NCI-H446 treated with DMSO at 0.1 percent for 48 hours (cell line): ENCODE measurements around the gene ZNF580.
A peak's percentile ranks its signal among the peaks of the same experiment; 100 is the strongest.

ENCODE experiments used
- DNase-seq: peaks from one replicate; lab custom pipeline; 2025; lab: John Stamatoyannopoulos, UW

The ZNF580 gene, protein sequence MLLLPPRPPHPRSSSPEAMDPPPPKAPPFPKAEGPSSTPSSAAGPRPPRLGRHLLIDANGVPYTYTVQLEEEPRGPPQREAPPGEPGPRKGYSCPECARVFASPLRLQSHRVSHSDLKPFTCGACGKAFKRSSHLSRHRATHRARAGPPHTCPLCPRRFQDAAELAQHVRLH

DNA sequence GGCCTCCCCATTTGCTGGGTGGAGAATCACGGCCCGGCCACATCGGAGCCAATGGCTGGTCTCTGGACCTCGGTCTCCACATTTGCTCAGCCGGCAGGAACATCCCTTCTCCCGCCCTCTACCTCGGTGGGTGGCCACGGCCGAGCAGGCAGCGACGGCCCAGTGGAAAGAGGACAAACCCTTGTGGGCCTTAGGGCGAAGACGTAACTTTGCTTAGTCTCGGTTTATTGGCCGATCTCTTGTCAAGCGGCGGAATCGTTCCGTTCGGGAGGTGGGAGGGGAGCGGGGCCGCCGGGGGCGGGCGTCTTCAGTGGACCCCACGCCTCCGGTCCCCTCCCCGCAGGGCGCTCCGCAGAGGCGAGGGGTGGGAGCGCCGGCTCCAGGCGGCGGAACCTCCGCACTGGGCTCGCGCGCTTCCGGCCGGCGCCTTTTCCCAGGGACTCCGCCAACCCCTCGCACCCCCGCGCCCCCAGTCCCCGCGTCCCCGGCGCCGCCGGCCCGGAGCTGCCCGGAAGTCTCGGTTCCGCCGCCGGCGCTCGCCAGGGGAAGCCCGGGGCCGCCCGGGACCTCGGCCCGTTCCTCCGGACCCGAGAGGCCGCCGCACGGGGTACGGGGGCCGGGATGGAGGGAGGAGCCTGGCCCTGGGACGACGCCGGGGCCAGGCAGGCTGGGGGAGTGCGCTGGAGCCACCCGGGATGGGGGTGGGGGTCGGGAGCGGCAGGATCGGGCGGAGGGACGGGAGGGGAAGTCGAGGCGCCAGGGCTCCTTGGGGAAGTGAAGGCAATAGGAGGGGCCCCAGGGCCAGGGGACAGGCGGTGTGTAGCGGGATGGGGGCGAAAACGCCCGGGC, at the start of gene ZNF580:
Gene ZNF580, plus strand, starts transcription at position 426 of the 849 bp plus-strand sequence. CDS start 1,507 bp downstream, outside the sequence.
- DNase-seq, result peak; percentile 55

DNA sequence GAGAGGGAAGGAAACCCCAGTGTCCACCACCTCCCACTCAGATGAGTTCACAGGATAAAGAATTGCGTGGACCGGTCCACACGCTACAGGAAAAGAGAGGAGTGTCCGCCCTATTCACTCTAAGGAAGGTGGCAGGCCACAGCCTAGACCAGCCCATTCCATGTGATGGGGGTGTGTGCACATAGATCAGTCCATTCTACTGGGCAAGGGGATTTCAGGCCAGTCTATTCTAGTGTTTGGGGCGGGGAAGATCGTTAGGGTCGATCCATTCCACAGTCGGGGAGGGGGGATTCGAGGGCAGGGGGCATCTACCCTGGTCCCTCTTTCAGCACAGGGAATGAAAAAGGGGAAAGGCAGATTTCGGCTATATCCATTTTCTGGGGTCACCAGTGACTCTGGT, 49.2 kb upstream of the ZNF580 start:
- DNase-seq, result no peak

DNA sequence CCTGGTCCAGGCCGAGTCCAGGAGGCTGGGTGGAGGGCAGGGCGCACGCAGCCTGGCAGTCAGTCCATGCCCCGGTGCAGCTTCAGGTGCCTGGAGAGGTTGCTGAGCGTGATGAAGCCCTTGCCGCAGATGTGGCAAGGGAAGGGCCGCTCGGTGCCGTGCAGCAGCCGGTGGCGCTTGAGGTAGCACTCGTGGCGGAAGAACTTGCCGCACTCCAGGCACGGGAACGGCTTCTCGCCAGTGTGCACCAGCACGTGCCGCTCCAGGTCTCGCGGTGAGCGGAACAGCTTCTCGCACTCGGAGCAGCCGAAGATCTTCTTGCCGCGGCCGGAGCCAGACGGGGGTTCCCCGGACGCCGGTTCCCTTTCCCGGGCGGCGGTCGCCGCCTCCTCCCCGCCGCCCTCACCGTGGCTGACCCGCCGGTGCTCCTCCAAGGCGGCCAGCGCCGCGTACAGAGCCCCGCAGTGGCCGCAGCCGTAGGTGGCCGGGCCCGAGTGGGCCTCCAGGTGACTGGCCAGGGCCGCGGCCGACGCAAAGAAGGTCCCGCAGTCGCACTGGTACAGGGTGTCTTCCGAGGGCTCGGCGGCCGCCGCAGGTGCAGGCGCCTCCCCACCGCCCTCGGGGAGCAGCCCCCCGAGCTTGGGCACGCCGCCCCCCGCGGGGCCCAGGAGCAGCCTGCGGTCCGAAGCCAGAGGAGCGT, 48.3 kb upstream of the ZNF580 start:
- DNase-seq, result no peak

DNA sequence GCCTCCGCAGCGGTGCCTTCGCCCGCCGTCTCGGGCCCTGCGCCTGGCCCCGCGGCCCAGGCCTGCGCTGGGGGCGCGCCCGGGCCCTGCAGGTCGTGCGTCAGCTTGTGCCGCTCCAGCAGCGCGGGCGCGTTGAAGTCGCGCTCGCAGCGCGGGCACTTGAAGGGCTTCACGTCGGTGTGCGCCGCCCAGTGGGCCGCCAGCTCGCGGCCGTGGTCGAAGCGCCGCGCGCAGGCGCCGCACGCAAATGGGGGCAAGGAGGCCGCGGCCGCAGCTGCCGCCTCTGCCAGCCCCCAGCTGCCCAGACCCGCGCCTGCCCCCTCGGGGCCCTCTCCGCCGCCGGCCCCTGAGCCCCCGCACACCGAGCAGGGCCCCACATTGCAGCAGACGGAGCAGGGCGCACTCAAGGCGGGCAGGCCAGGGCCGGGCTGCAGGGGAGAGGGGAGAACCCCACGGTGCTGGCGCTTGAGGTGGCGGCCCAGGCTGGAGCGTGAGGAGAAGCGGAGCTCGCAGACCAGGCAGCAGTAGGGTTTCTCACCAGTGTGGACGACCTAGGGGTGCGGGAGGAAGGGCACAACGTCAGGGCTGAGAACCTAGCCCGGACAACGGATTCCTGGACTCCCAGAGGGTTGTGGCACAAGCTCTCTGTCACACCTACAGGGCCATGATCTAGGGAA, 47.6 kb upstream of the ZNF580 start:
- DNase-seq, result no peak

DNA sequence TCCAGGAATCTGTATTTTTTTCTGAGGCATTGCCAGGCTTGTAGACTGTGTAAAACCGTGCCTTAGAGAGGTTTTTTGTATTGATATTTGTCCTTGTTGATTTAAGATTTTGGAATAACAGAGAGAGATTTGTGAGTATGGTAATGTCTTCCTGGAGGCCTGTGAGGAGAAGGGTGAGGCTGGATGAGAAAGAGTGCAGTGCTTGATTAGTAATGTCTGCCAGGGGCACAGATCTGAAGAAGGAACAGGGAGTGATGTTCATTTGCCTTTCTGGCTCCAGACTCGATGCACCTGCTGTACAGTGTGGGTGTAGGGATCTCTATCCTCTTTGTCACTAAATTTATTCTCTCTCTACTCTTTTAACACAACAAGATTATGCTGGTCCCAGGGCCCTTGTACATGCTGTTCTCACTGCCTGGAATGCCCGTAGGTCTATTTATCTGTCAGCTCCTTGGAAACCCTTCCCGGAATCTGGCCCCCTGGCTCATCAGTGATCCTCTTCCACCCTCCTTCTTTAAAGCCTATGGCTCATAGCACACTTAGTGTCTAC, 45.7 kb upstream of the ZNF580 start:
- no peak for DNase-seq

DNA sequence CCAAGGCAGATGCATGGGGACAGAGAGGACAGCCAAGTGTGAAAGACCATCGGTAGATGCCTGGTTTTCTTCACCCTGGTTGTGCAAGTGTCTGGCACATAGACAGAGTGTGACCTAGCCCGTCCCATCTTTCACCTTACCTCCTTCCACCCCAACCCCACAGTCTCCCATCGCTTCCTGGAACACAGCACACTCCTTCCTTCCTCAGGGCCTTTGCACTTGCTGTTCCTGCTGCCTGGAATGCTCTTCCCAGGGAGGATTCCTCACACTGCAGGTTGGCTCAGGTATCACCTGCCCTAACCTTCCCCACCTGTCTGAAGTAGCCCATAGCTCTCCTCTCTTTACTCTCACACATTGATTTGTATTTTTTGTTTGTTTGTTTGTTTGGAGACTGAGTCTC, 44.5 kb upstream of the ZNF580 start:
- no peak for DNase-seq

DNA sequence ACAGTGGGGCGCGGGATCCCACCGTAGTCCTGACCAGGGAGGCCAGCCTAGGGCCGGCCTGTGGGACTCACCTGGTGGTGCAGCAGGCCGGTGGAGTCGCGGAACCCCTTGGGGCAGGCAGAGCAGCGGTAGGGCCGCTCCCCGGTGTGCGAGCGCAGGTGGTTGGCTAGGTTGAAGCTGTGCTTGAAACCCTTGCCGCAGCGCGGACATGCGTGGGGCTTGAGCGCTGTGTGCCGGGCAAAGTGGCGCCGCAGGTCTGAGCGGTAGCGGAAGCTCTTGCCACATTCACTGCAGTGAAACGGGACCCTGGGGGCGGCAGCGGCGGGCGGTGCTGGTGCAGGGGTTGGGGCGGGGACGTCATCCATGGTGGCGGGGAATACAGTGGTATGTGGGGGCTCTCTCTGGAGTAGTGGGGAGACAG, 43.3 kb upstream of the ZNF580 start:
- DNase-seq, result no peak

DNA sequence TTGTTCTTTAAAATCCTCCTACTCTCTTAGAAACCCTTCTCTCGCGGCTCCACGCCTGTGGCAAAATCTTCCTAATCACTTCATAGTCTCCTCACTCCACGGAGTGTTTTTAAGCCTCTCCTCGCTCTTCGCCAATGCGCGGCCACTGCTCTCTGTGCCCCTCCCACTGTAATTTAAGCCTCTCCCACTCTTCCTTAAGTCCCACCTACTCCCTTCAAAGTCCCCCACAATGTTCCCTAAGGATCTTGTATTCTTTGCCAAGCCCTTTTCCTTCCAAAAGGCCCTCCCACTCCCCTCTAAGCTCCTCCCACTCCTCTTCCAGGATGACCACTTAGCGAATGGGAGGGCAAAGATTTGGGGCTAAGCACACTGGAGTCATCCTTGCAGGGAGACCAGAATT, 42.8 kb upstream of the ZNF580 start:
- DNase-seq, result no peak

DNA sequence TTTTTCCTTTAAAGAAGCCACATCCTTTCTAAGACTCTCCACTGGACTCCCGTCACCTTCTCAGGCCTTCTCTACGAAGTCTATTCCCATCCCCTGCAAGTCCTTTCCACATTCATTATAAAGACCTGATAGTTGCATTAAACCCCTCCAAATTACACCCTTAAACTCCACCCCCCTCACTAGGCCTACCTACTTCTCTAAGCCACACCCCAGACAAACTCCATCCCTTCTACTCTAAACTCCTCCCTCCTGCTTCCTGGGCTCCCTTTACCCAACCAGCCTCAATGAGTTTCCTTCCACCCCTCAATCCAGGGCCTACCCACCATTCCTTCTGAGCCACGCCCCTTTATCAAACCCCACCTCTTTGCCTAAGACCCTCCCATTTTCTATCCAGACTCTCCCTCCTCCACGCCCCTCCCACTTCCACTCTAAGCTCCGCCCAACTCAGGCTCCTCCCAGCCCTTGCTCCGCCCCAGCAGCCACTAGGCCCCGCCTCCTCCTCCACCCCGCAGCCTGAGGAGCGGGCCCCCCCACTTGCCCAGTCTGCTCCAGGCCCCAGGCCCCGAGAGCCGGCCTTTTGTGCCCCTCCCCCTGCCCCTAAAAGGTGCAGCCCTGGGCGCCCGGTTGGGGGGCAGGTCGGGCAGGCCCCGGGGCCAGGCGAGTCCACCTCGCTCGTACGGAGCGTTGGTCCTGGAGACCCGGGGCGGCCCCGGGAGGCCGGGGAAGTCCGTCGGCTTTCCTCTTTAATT, 41.9 kb upstream of the ZNF580 start:
- DNase-seq, result peak; percentile 89

DNA sequence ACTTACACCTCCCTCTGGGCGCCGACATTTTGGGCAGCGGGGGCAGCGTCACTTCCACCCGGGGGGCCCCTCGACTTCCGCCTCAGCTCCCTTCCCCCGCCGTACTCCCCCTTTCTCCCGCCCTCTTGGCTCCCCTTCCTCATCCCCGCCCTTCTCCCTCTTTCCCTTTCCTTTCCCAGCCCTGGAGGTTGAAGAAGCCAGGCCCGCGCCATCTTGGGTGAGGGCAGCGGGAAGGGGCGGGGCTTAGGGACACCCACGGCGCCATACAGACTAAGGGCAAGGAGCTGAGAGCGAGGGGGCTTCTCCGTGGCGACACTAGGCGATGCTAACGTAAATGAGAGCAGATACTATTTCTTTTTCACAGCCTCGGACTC, 41.3 kb upstream of the ZNF580 start, which contains the start of gene FIZ1:
Gene FIZ1, minus strand, starts transcription at position 50 of the 374 bp plus-strand sequence. CDS start 1,652 bp downstream, outside the sequence.
- DNase-seq, result peak; percentile 97

DNA sequence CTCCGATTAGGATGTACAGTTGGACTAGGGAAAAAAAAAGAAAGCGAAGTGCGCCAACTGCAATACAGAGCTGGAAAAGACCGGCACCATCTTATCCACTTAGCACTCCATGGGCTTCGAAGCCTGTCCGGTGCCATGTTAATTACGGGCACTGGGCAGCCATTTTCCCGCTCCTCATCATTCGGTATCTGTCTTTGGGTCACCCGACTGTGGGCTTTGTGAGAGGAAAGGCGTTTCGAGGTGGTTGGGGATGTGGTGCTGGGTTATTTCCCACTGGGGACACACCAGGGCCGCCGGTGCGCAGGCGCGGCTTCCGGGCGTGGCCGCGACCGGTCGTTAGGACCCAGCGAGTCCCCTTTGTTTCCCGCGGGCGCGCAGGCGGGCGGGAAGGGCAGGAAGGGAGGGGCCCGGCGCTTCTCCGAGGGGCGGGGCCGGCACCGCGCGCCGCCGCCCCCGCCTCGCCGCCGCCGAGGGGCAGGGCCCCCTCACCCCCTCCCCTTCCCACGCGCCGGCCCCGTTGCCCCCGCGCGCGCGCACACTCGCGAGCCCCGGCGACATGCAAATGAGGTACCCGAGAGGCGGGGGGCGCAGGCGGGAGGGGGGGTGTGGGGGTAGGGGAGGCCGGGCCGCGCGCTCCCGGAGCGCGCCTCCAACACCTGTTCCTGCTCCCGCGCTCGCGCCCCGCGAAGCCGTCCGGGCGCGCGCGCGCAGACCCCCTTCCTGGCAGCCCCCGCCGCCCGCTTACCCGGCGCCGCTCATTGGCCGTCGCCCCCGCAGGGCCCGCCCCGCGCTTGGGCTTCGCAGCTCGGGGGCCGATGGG, 40.8 kb upstream of the ZNF580 start, which contains the start of gene ZNF524:
Gene ZNF524, plus strand, starts transcription at position 447 of the 820 bp plus-strand sequence. CDS start 1,825 bp downstream, outside the sequence.
- DNase-seq, result peak; percentile 95

DNA sequence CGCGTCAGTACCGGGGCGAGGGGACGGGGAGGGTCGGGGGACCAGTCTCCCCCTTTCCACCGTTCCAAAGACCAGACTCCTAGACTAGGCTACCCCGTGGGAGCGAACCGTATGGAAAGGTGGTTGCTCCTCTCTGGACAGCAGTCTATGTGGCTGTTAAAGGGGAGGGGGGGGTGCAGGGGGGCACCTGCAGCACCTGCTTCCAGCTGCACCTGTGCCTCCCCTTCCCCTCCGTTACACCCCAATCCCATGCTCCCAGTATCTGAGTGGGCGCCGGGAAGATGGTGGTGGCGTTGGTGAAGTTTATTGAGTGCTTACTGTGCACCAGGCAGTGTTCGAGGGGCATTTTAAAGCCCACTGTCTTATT, 40.2 kb upstream of the ZNF580 start:
- no peak for DNase-seq

DNA sequence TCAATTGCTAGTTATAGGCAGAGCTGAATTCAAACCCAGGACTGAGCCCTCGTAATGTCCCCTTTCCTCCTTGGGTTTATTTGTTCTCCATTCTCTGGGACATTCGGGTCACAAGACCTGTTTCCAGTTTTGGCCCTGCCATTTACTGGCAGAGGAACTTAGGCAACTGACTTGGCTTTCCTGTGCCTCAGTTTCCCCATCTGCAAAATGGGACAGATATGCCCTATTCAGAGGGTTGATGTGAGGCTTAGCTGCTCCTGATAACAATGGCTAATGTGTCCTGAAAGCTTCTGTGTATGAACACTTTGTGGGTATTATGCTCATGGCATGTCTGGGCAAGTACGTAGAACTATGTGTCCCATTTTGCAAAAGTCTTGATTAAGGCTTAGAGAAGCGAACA, 39.7 kb upstream of the ZNF580 start:
- no peak for DNase-seq

DNA sequence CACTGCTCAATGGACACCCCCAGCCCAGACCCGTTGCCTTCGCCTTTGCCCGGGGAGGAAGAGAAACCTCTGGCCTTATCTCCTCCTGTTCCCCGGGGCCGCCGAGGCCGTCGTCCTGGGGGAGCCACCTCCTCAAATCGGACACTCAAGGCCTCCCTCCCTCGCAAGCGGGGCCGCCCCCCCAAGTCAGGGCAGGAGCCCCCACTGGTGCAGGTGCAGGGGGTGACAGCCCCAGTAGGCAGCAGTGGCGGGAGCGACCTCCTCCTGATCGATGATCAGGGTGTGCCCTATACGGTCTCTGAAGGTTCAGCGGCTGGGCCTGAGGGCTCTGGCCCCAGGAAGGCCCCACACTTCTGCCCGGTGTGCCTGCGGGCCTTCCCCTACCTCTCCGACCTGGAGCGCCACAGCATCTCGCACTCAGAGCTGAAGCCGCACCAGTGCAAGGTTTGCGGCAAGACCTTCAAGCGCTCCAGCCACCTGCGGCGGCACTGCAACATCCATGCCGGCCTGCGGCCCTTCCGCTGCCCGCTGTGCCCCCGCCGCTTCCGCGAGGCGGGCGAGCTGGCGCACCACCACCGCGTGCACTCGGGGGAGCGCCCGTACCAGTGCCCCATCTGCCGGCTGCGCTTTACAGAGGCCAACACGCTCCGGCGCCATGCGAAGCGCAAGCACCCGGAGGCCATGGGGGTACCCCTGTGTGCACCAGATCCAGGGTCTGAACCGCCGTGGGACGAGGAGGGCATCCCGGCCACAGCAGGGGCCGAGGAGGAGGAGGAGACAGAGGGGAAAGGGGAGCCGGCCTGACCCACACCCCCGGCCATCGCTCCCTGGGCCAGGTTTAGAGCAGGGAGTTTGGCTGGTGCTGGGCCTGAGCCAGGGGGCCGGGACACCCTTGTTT, 38.4 kb upstream of the ZNF580 start:
- no peak for DNase-seq

DNA sequence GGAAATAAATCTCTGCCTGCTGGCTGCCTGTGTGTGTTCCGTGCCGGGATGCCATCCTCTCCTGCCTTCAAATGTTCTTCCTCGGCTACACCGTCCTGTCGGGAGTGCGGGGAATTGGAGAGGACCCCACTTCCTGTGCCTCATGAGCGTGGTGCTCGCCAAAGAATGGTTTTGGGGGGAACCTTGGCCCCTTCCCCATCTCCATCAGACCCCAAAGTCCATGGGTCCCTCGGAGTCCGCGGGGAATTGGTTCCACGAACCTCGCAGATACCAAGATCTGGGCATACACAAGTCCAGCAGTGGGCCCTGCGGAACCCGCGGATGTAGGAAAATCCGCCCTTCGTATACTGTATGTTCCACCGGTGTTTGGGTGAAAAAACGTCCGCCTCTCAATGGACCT, 37.7 kb upstream of the ZNF580 start:
- DNase-seq, result no peak

DNA sequence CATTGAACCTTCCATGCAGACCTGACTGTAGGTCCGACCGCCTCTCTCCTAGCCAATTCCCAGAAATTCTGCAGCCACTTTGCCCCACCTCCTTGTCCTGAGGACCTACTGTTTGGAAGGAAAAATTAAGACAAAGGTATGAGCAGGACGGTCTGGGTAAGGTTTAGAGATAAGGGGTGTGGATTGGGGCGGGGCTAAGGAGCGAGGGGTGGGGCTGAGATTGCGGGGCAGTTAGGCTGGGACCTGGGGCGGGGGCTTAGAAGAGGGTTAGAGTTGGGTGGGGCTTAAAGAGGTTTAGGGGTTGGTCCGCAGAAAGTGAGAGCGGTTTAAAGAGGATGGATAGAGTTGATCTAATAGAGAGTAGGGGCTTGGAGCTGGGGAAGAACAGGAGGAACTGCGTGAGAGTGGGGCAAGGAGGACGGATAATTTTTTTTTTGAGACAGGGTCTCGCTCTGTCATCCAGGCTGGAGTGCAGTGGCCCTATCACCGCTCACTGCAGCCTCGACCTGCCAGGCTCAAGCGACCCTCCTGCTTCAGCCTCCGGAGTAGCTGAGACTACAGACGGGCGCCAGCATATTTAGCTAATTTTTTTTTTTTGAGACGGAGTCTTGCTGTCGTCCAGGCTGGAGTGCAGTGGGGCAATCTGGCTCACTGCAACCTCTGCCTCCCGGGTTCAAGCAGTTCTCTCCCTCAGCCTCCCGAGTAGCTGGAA, 37.1 kb upstream of the ZNF580 start:
- no peak for DNase-seq

DNA sequence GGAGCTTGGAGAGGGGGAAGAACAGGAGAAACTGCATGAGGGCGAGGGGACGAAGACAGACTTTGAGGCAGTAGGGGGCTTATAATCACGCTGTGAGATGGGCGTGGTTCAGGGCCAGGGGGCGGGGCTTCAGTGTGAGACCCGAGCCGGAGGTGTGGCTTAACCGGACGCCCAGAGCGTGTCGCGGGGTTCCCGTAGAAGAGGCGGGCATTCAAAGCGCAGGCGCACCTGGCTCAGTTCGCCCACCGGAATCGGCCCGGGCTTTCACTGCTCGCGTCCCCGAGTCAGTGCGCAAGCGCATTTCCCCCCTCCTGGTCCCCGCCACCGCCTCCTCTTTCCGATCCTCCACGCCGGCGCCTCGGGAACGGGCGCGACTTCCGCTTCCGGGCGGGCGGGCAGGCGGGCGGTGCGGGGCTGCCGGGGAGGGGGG, 35.6 kb upstream of the ZNF580 start:
- peak; percentile 97 for DNase-seq

DNA sequence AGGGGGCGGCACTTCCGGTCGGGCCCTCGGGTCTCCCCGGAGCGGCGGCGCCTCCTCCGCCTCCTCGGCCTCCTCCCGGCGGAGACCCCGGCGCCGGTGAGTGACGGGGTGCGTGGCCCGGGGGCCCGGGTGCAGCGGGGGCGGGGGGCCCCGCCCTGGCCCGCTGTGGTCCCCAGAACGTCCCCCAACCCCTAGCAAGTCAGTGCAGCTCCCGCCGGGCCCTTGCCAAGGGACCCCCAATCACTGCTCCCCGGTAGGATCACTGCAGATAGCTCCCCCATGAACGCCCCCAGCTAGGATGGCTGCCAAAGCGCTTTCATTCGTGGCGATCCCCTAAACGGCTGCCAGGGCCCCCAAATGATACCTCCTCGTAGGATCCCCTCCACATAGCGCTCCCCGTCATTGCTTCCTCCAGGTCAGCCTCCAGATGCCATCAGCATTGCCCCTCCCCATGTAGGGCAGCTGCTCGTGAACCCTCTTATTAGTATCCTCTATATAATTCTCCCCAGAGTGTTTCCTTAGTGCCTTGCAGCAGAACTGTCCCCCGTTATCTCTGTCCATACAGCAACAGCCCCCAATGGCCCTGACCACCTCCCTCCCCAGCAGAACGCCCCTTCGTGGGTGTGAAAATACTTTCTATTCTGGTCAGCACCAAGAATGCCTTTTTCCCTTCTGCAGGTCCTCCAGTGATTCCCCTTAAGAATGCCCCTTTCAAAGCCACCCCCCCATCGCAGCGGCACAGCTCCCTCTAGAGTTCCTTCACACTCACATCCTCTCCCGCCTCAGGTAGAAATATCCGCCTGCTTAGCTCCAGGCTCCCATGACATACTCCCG, 34.9 kb upstream of the ZNF580 start, which contains the start of gene ZNF865:
Gene ZNF865, plus strand, starts transcription at position 11 of the 834 bp plus-strand sequence. CDS start 7,972 bp downstream, outside the sequence.
- peak; percentile 41 for DNase-seq
